ENCODE data around the gene RAB36.

DNA sequence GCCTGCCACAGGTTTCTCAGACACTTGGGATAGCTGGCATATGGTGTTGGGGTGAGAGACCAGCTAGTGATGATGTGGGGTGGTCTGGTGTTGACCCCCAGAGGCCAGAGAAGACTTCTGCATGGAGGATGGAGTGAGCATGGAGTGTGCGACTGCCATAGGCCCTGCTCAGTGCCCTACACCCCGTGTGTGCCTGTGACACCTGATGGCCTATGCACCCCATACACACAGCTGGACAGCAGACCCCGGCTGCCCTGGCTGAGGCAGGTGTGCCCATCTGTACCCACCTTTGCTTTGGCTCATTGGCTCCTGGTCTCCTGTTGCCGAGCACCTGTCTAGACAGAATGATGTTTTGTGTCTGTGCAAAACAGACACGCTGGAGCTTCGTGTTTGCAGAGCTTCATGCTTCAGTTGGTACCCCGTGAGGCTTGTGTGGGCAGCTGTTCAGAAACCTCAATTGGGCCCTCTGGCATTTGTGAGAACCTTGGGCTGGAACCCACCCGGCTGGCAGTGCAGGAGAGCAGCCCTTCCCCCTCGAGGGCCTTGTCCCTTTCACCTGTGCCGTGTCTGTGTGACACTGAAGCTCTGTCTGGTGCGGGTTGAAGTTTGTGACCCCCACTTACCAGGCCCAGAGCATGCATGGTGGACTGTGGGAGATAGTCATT lies 62.6 kb downstream of the RAB36 start:
- TF ChIP-seq POLR2A (IDR thresholded peaks at IDR 0.05) = no peak
- TF ChIP-seq, protein P1, sequence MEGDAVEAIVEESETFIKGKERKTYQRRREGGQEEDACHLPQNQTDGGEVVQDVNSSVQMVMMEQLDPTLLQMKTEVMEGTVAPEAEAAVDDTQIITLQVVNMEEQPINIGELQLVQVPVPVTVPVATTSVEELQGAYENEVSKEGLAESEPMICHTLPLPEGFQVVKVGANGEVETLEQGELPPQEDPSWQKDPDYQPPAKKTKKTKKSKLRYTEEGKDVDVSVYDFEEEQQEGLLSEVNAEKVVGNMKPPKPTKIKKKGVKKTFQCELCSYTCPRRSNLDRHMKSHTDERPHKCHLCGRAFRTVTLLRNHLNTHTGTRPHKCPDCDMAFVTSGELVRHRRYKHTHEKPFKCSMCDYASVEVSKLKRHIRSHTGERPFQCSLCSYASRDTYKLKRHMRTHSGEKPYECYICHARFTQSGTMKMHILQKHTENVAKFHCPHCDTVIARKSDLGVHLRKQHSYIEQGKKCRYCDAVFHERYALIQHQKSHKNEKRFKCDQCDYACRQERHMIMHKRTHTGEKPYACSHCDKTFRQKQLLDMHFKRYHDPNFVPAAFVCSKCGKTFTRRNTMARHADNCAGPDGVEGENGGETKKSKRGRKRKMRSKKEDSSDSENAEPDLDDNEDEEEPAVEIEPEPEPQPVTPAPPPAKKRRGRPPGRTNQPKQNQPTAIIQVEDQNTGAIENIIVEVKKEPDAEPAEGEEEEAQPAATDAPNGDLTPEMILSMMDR (IDR thresholded peaks at IDR 0.05) = no peak

Data from lower leg skin (tissue), 3 donors.